B cell (primary cell): ENCODE measurements around the gene XPO6. TPM values are rescaled to one million over a fixed set of nuclear protein-coding genes. Genes with fewer than 3 reads are reported as not detected.

ENCODE experiments used
- ATAC-seq: fragments of 200-7000 bp; cut with Tn5 transposase; one replicate; pipeline ENCODE4 v1.10.0; 2021; ENCODE audit warnings: low read depth, mild to moderate bottlenecking, moderate number of reproducible peaks, moderate library complexity
- CTCF ChIA-PET: fragments of 350-600 bp; sonication (Branson Sonifier 250); formaldehyde crosslinking; loops from one replicate; lab custom pipeline; 2021; ENCODE audit warnings: antibody characterized with exemption, inconsistent platforms; lab: Charles Lee
- POLR2A ChIA-PET: fragments of 350-600 bp; sonication (Branson Sonifier 250); formaldehyde crosslinking; loops from one replicate; lab custom pipeline; 2021; ENCODE audit warnings: antibody characterized with exemption; lab: Charles Lee
- DNase-seq: peaks from one replicate; pipeline ENCODE4 v3.0.0; 2013
- H2AFZ ChIP-seq: 2 replicates; pipeline ENCODE4 v1.6.1; 2012; ENCODE audit warnings: mild to moderate bottlenecking, low read depth, low read length; ENCODE audit not compliant: insufficient read depth, poor library complexity, severe bottlenecking
- H3K27ac ChIP-seq, 2 donors: 1 replicate in 1 of 2; 2 replicates in 1 of 2; pipeline ENCODE4 v1.5.1; 2012 to 2013; ENCODE audit warnings: low read length in 2 of 2, mild to moderate bottlenecking in 2 of 2, moderate library complexity in 1 of 2
- H3K27me3 ChIP-seq, 4 experiments: fragments of 200-600 bp in 1 of 4; sonication (generic) in 1 of 4; replicated peaks in 1 of 4; 1 replicate in 2 of 4; 2 replicates in 2 of 4; pipeline versions ENCODE4 v1.6.1 to v1.7.0; 2013 to 2016; ENCODE audit warnings: low read length in 3 of 4, mild to moderate bottlenecking in 2 of 4, mixed read lengths in 1 of 4, moderate library complexity in 1 of 4; ENCODE audit not compliant: insufficient read depth in 4 of 4, control insufficient read depth in 3 of 4; ENCODE audit errors: control extremely low read depth in 1 of 4
- H3K36me3 ChIP-seq, 2 experiments: replicated peaks in 1 of 2; 1 replicate in 1 of 2; 2 replicates in 1 of 2; pipeline versions ENCODE4 v1.6.1 to v1.7.1; 2013; ENCODE audit warnings: low read length in 1 of 2; ENCODE audit not compliant: insufficient read depth in 2 of 2, control insufficient read depth in 1 of 2; ENCODE audit errors: control extremely low read depth in 1 of 2, extremely low read depth in 1 of 2
- H3K4me1 ChIP-seq, 2 donors: fragments of 200-600 bp in 1 of 2; sonication (generic) in 1 of 2; 1 replicate in 1 of 2; 2 replicates in 1 of 2; pipeline versions ENCODE4 v1.5.1 to v1.6.1; 2013 to 2017; ENCODE audit warnings: low read length in 2 of 2; ENCODE audit not compliant: control insufficient read depth in 2 of 2, insufficient read depth in 2 of 2
- H3K4me2 ChIP-seq: replicated peaks from 2 replicates; pipeline ENCODE3; 2012; ENCODE audit warnings: mild to moderate bottlenecking, low read depth, low read length; ENCODE audit not compliant: poor library complexity, severe bottlenecking
- H3K4me3 ChIP-seq, 5 experiments: fragments of 200-600 bp in 1 of 5; sonication (generic) in 1 of 5; 1 replicate in 3 of 5; 2 replicates in 2 of 5; pipeline versions ENCODE4 v1.5.1 to v1.7.0; 2011 to 2016; ENCODE audit warnings: low read length in 4 of 5, mild to moderate bottlenecking in 4 of 5, low read depth in 2 of 5, control low read depth in 1 of 5, moderate library complexity in 1 of 5; ENCODE audit not compliant: insufficient read depth in 1 of 5; ENCODE audit errors: control extremely low read depth in 1 of 5, extremely low read depth in 1 of 5
- H3K79me2 ChIP-seq: fragments of 200-600 bp; sonication (generic); one replicate; pipeline ENCODE4 v1.6.0; 2016; ENCODE audit warnings: low read length; ENCODE audit not compliant: control insufficient read depth, insufficient read depth
- H3K9ac ChIP-seq: fragments of 200-600 bp; sonication (generic); 2 replicates; pipeline ENCODE4 v1.6.1; 2017; ENCODE audit warnings: mild to moderate bottlenecking, low read length, moderate library complexity
- H3K9me3 ChIP-seq, 3 donors: one replicate each; pipeline versions ENCODE4 v1.6.1 to v1.7.1; 2013; ENCODE audit warnings: low read length in 2 of 3; ENCODE audit not compliant: control insufficient read depth in 2 of 3, insufficient read depth in 1 of 3; ENCODE audit errors: control extremely low read depth in 1 of 3
- H4K20me1 ChIP-seq: 2 replicates; pipeline ENCODE4 v1.6.0; 2012; ENCODE audit warnings: mild to moderate bottlenecking, low read length; ENCODE audit not compliant: insufficient read depth, control insufficient read depth, poor library complexity, severe bottlenecking
- H3K27ac Mint-ChIP-seq: one replicate; pipeline ENCODE4 v1.8.0; 2021; ENCODE audit warnings: mixed read lengths
- H3K27me3 Mint-ChIP-seq: one replicate; pipeline ENCODE4 v1.8.0; 2021; ENCODE audit warnings: mixed read lengths
- H3K4me1 Mint-ChIP-seq: one replicate; pipeline ENCODE4 v1.8.0; 2021; ENCODE audit warnings: mixed read lengths
- H3K4me3 Mint-ChIP-seq: one replicate; pipeline ENCODE4 v1.8.0; 2021; ENCODE audit warnings: mixed read lengths
- H3K9me3 Mint-ChIP-seq: one replicate; pipeline ENCODE4 v1.8.0; 2022; ENCODE audit warnings: mixed read lengths; ENCODE audit not compliant: insufficient read depth
- EZH2 ChIP-seq: IDR thresholded peaks from 2 replicates; pipeline ENCODE4 v1.6.1; 2012; ENCODE audit warnings: borderline replicate concordance, low read depth, mild to moderate bottlenecking, moderate library complexity, low read length; ENCODE audit not compliant: insufficient read depth, poor library complexity, severe bottlenecking
- WGBS: methylation state at CpG from one replicate; pipeline ENCODE4 v1.1.5; 2013; ENCODE audit warnings: missing lambda C conversion rate; ENCODE audit not compliant: insufficient coverage; 5-methylcytosine and 5-hydroxymethylcytosine counted together
- intact Hi-C: fragments of 100-400 bp; cut with micrococcal nuclease; formaldehyde crosslinking; loops from one replicate; pipeline ENCODE4 v1.10.0; 2022
- polyA plus RNA-seq: library from polyadenylated mRNA; depleted of rRNA; stranded (reverse); fragments of >200 nt; gene quantifications from 2 replicates; pipeline ENCODE4 v1.2.3, GENCODE V29; 2012
- total RNA-seq, 2 donors: library from RNA; stranded (reverse); fragments of 120-200 nt in 1 of 2; gene quantifications; 1 replicate in 1 of 2; 2 replicates in 1 of 2; pipeline versions ENCODE4 v1.2.3 to v1.2.4, GENCODE V29; 2013 to 2022
- TF ChIP-seq, protein P1 (sequence below): fragments of 200-600 bp; IDR thresholded peaks from one replicate; pipeline ENCODE4 v1.8.0; 2022; ENCODE audit warnings: antibody characterized with exemption, mild to moderate bottlenecking

The XPO6 gene
- total and polyA plus RNA-seq, 2 donors (not counting 1 experiment from before 2014, with no cell fraction given): 259 to 303 TPM

DNA sequence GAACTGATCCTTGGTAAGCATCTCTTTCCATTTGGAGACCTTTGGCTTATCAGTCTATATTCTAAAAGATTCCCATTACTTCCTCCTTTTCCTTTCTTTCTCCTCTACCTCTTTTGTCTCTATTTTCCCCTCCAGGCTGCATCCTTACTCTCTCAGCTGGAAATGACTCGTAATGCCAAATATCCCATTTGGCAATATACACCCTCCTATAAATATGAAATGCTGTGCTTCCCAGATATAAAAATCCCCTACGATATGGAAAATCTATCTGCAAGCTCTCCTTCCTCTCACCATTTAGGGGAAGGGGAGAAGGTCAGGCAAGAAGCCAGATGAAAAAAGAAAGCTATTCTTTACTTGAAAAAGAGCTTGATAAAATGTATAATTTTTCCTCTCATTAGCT is 39.9 kb downstream of the XPO6 start:
- POLR2A ChIA-PET: no interaction called here
- no peak for TF ChIP-seq EZH2
- TF ChIP-seq, protein P1, sequence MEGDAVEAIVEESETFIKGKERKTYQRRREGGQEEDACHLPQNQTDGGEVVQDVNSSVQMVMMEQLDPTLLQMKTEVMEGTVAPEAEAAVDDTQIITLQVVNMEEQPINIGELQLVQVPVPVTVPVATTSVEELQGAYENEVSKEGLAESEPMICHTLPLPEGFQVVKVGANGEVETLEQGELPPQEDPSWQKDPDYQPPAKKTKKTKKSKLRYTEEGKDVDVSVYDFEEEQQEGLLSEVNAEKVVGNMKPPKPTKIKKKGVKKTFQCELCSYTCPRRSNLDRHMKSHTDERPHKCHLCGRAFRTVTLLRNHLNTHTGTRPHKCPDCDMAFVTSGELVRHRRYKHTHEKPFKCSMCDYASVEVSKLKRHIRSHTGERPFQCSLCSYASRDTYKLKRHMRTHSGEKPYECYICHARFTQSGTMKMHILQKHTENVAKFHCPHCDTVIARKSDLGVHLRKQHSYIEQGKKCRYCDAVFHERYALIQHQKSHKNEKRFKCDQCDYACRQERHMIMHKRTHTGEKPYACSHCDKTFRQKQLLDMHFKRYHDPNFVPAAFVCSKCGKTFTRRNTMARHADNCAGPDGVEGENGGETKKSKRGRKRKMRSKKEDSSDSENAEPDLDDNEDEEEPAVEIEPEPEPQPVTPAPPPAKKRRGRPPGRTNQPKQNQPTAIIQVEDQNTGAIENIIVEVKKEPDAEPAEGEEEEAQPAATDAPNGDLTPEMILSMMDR: no peak

GRCh38 chr16:28168991-28169554 is 42.7 kb downstream of the XPO6 start:
- no peaks in the 10 kb centered on the region for H3K9me3 ChIP-seq
- H3K4me3 ChIP-seq: no peak overlapping the region
- no peak overlapping the region for H3K4me2 ChIP-seq
- H3K4me1 ChIP-seq: peaks cover 25 to 36% of the 10 kb centered on the region in 2 donors
- peaks cover 68% of the 10 kb centered on the region for H3K79me2 ChIP-seq
- Mint-ChIP-seq H3K4me1 (peaks cover 50% of the 10 kb centered on the region), H3K4me3 (no peak overlapping the region), H3K9me3 (no peaks in the 10 kb centered on the region), H3K27me3 (no peaks in the 10 kb centered on the region), H3K27ac (peak overlapping the region; percentile 67)
- CTCF ChIA-PET: no interaction called here
- ATAC-seq (no peak), DNase-seq (no peak)
- TF ChIP-seq EZH2: no peak
- TF ChIP-seq, protein P1: no peak
- no peak overlapping the region for H2AFZ ChIP-seq
- 100% methylated on average over 4 of the region's 6 CpGs for WGBS
- H3K27me3 ChIP-seq: no peaks in the 10 kb centered on the region
- POLR2A ChIA-PET: interaction anchor here (0.7 kb wide), 2 partner anchors 14 to 15 kb away, joined by 3 to 4 read pairs; no protein-coding TSS in a partner anchor
- peaks cover 11% of the 10 kb centered on the region for H4K20me1 ChIP-seq
- peaks cover 2 to 68% of the 10 kb centered on the region in 2 experiments for H3K36me3 ChIP-seq
- no peak overlapping the region for H3K9ac ChIP-seq
- intact Hi-C loops: no loop called here
- H3K27ac ChIP-seq: peak overlapping the region in 1 of 2 donors; percentile 77

More for the DNA sequence above, 39.9 kb downstream of the XPO6 start:
- H3K9me3 Mint-ChIP-seq: no peaks in the 10 kb centered on the region
- peaks cover 41% of the 10 kb centered on the region for H3K4me1 Mint-ChIP-seq
- no peak overlapping the region for H3K4me2 ChIP-seq
- 100% methylated on average over 1 of the region's 2 CpGs for WGBS
- H3K9ac ChIP-seq: no peak overlapping the region
- peaks cover 28% of the 10 kb centered on the region for H4K20me1 ChIP-seq
- H3K36me3 ChIP-seq: peaks cover 5 to 74% of the 10 kb centered on the region in 2 experiments
- no peaks in the 10 kb centered on the region for H3K9me3 ChIP-seq
- no peak for ATAC-seq
- H3K4me3 Mint-ChIP-seq: no peak overlapping the region
- no peaks in the 10 kb centered on the region for H3K27me3 Mint-ChIP-seq
- CTCF ChIA-PET: interaction anchor here (0.7 to 1.4 kb wide), 3 partner anchors 17 to 46 kb away, joined by 3 to 4 read pairs (median 3); no protein-coding TSS in a partner anchor
- no peak overlapping the region for H3K4me3 ChIP-seq
- peaks cover 2 to 13% of the 10 kb centered on the region in 2 donors for H3K4me1 ChIP-seq
- H3K27me3 ChIP-seq: no peaks in the 10 kb centered on the region
- H3K27ac Mint-ChIP-seq: no peak overlapping the region
- H3K27ac ChIP-seq: peak overlapping the region in 1 of 2 donors; percentile 18
- H2AFZ ChIP-seq: no peak overlapping the region
- H3K79me2 ChIP-seq: peaks cover 83% of the 10 kb centered on the region
- DNase-seq: no peak
- intact Hi-C loops: loop anchor here (5.0 kb wide), 1 partner anchor 35 kb away; no protein-coding TSS in a partner anchor
